Measurements from ENCODE around the gene DHRS2. TPM values are rescaled to one million over a fixed set of nuclear protein-coding genes. Genes with fewer than 3 reads are reported as not detected.

Gene DHRS2
- total and polyA plus RNA-seq, 2 donors (not counting 1 experiment from before 2014, with no cell fraction given): not detected

DNA sequence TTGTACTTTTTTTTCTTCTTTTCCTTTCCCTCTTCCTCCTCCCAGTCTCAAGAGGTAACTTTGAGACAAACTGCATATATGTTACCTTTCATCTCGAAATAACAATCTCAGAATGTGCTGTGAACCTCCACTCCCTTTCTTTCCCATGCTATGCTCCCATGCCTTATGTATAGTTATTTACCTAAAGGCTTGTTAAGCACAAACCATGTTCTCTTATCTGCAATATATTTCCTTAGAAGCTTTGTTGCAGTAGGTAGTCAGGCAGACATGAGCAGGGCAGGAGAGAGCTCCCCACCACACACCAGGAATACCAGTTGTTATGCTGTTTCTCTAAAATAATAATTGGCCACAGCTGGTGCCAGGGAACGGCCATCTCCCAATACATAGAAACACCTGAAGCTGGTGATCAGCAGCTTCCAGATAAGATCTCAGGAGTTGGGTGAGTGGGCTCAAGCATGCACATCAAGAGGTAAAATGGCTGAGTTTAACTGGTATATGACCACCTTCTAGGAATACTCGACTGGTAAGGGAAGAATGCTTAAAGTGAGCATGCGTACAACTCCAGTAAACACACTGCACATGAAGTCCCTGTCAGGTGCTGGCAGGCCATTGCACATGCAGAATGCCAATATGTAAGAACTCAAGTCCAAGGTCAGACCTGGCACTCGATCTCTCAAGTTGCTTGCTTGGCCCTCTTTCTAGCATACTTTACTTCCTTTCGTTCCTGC lies 14.8 kb upstream of the DHRS2 start:
- 63% methylated on average over 3 of the region's 6 CpGs for WGBS (ENCODE audit: insufficient coverage)
- TF ChIP-seq, protein P1, sequence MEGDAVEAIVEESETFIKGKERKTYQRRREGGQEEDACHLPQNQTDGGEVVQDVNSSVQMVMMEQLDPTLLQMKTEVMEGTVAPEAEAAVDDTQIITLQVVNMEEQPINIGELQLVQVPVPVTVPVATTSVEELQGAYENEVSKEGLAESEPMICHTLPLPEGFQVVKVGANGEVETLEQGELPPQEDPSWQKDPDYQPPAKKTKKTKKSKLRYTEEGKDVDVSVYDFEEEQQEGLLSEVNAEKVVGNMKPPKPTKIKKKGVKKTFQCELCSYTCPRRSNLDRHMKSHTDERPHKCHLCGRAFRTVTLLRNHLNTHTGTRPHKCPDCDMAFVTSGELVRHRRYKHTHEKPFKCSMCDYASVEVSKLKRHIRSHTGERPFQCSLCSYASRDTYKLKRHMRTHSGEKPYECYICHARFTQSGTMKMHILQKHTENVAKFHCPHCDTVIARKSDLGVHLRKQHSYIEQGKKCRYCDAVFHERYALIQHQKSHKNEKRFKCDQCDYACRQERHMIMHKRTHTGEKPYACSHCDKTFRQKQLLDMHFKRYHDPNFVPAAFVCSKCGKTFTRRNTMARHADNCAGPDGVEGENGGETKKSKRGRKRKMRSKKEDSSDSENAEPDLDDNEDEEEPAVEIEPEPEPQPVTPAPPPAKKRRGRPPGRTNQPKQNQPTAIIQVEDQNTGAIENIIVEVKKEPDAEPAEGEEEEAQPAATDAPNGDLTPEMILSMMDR (IDR thresholded peaks at IDR 0.05): no peak
- TF ChIP-seq EZH2 (IDR thresholded peaks at IDR 0.05; ENCODE audit: borderline replicate concordance, insufficient read depth, low read depth, low read length, poor library complexity, severe bottlenecking): no peak

More for the DNA sequence above, 14.8 kb upstream of the DHRS2 start:
- H3K79me2 ChIP-seq (ENCODE audit: control insufficient read depth, insufficient read depth, low read length): no peaks in the 10 kb centered on the region
- POLR2A ChIA-PET: no interaction called here
- H3K9me3 Mint-ChIP-seq (ENCODE audit: insufficient read depth): peaks cover 12% of the 10 kb centered on the region
- DNase-seq: no peak
- ATAC-seq (ENCODE audit: low read depth): no peak
- intact Hi-C loops (cut with micrococcal nuclease): no loop called here
- no peak overlapping the region for H3K4me3 Mint-ChIP-seq
- H3K9me3 ChIP-seq (ENCODE audit: control extremely low read depth in 1 of 3, control insufficient read depth in 2 of 3, insufficient read depth in 1 of 3, low read length in 2 of 3): peaks cover 0 to 9% (median 5%) of the 10 kb centered on the region in 3 donors
- H3K27me3 ChIP-seq (replicated peaks in 1 of 4; ENCODE audit: control extremely low read depth in 1 of 4, control insufficient read depth in 3 of 4, insufficient read depth in 4 of 4, low read length in 3 of 4): peaks cover 0 to 3% (median 0%) of the 10 kb centered on the region in 4 experiments
- H3K4me1 Mint-ChIP-seq: no peaks in the 10 kb centered on the region
- H3K27ac ChIP-seq (ENCODE audit: low read length in 2 of 2): no peak overlapping the region
- no peak overlapping the region for H3K9ac ChIP-seq (ENCODE audit: low read length)
- H3K4me1 ChIP-seq (ENCODE audit: control insufficient read depth in 2 of 2, insufficient read depth in 2 of 2, low read length in 2 of 2): no peaks in the 10 kb centered on the region
- H3K4me3 ChIP-seq (ENCODE audit: control extremely low read depth in 1 of 5, extremely low read depth in 1 of 5, insufficient read depth in 1 of 5, low read depth in 2 of 5, low read length in 4 of 5): no peak overlapping the region
- peaks cover 30% of the 10 kb centered on the region for H3K27me3 Mint-ChIP-seq
- no peak overlapping the region for H2AFZ ChIP-seq (ENCODE audit: insufficient read depth, low read depth, low read length, poor library complexity, severe bottlenecking)
- no peak overlapping the region for H3K27ac Mint-ChIP-seq
- H4K20me1 ChIP-seq (ENCODE audit: control insufficient read depth, insufficient read depth, low read length, poor library complexity, severe bottlenecking): no peaks in the 10 kb centered on the region
- no peak overlapping the region for H3K4me2 ChIP-seq (replicated peaks; ENCODE audit: low read depth, low read length, poor library complexity, severe bottlenecking)
- H3K36me3 ChIP-seq (replicated peaks in 1 of 2; ENCODE audit: control extremely low read depth in 1 of 2, control insufficient read depth in 1 of 2, extremely low read depth in 1 of 2, insufficient read depth in 2 of 2, low read length in 1 of 2): no peaks in the 10 kb centered on the region
- CTCF ChIA-PET: interaction anchor here (1.9 kb wide), 1 partner anchor 10 kb away, joined by 8 read pairs; no protein-coding TSS in a partner anchor
